T-helper 1 cell (primary cell): ENCODE results near the gene GPR180.

Source experiments
- DNase-seq, 5 donors: peaks; one replicate each; pipeline ENCODE4 v3.0.0-alpha.2; 2012 to 2020

GPR180 gene

DNA sequence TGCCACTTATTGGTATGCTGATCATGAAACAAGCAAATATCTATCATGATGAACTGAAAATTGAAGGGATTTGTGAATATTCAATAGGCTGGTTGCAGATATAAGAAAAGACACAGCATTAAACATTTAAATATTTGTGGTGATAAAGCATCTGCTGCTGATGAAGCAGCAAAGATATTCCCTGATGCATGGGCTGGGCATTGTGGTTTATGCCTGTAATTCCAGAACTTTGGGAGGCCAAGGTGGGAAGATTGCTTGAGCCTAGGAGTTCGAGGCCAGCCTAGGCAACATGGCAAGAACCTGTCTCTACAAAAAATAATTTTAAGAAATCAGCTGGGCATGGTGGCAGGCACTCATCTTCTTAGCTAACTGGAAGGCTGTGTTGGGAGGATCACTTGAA, 54.5 kb downstream of the GPR180 start:
- DNase-seq = no peak

DNA sequence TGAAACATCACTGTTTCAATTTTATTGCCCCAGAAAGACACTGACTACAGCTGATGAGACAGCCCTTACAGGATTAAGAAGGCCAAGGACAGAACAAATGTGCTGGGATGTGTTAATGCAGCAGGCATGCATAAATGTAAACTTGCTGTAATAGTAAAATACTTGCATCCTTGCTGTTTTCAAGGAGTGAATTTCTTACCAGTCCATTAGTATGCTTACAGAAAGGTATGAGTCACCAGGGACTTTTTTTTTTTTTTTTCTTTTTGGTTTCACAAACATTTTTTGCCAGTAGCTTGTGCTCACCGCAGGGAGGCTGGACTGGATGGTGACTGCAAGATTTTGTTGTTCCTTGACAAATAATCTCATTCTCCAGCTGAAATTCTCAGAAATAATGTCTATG, 55.1 kb downstream of the GPR180 start:
- DNase-seq = peak in 1 of 5 donors; percentile 59

DNA sequence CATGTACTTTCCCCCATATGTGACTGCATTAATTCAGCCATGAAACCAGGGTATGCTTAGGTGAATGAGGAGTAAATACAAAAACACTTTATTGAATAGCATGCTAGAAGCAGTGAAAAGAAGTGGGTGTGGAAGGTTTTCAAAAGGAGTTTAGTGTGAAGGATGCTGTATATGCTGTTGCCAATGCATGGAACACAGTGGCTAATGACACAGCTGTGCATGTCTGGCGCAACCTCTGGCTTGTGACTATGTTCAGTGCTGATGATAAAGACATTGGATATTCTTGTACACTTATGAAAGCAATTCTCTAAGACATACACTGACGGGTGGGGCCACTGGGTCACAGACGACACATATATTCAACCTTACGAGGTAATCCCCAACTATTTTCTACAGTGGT, 55.5 kb downstream of the GPR180 start:
- DNase-seq = no peak

DNA sequence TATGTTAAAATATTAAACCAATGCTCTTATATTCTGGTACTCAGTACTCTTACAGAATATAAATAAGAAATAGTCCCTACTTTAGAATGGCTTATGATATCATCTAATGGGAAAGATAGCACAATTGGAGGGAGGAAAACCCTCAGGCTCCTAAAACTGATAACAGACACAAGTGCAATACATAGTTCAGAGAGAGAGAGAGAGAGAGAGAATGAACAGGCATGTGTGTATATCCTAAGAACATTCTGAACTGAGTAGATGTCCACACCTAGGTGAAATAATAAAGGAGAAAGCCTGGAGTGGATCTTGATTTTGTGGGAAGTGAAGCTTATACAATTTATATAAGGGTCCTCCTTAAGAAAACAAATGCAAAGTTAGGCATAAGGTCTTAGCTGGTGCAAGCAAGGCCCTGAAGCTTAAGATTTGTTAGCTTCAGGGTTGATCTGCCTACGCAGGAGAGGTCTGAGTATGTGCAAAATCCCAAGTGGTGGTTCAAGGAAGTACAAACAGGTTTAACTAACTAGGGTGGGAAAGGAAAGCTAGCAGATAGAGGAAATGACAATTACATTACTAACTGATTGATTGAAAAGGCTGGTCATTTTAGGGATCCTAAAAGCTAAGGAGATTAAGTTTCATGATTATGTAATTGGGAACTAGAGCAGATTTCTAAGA, 57.4 kb downstream of the GPR180 start:
- DNase-seq = no peak

DNA sequence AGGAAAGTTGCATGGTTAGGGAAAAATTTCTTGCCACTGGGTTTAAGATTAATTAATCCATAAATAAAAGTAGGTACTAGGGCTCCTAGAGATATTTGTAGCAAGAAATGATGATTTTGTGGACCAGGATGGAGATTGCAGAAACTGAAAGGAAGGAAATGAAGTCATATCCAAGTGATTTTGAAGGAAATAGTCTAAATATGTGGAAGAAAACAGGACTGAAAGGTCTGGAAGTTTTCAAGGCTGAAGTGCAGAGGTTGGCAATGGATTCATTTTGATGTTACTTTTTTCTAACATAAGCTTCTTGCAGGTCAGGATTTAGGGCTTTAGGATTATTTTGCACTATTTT, 57.9 kb downstream of the GPR180 start:
- DNase-seq = no peak

DNA sequence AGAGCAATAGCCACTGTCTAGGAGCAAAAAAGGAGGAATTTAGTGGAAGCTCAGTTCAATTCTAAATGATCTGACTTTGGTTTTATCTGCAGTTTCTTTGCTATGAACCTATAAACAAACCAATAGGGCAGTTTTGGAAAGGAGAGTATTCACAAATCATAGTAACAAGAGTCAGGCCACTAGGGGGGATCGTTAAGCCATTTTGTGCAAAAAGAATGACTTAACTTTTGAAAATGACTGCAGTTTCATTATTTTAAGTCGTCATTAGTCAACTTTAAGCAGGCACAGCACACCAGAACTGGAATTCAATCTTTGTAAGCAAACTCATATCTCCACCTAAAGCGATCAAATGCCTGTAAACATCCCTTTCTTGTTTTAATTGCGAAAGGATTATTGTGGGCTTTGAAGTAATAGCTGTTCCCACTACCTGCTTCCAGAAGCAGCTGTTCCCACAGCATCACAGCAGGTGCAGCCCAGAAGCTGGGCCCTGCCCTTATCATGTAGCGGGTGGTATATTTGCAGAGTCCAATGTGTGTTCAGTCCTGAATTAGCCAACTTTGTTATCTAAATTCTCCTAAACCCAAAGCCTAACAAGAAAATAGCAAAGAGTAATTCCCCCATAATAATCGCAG, 59.2 kb downstream of the GPR180 start:
- peak in 1 of 5 donors; percentile 7 for DNase-seq

DNA sequence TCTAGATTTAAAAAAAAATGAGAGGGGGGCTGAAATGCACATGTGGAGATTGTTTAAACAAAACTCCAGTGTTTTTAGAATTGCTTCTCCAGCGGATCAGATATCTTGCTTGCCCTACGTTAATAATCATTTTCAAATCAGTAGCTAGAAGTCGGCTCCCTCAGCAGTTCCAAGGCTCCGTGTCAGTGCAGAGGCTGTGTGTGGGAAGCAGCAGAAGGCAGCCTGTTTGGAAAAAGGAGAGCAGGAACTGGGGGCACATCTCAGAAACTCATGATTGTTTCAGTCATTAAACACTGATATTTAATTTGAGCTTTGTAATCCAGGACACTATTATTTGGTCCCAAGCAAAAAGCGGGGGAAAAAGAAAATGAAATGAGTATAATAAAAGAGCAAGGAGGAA, 59.7 kb downstream of the GPR180 start:
- no peak for DNase-seq

DNA sequence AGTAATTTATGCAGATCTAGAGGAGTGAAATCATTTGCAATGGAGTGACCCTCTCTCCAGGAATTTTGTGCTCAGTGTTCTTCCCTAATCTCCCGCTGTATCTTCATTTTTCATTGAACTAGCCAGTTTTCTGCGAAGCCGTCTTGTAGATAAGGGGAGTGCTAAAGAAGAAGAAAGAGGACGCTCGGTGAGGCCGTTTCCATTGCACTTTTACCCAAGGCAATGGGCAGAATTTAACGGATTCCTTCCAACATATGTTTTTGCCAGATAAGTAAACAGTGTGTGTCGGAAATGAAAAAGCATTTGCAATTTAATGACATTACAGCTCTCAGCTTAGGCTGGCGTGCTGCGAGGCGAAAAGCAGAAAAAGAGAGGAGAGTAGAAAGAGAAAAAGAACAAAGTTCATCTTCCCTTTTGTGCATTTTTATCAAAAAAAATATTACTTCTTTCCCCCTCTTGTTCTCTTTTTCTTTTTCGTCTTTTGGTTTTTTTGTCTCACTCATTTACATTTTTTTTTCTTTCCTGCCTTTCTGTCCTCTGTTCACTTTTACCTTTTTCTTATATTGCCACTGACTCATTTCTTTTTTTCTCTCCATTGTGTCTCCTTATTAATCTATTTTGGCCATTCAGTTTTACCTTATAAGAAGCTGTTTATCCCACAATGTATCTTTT, 60.8 kb downstream of the GPR180 start:
- no peak for DNase-seq

DNA sequence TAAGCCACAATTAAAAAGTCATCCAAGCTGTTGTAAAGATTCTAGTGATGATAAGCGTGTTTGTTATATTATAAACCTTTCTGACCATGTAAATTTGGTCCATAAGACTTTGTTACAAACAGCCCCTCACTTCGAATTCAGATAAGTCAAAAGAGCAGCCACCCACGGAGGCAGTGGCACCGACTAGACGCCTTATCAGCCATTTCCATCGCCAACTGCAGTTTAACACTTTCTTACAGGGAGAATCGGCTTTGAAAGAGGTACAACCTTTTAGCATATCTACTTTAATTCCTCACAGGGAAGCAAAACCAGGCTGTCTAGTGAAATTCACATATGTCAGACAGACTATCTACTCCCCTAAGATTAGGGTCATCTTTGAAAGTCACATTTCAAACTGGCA, 63.2 kb downstream of the GPR180 start:
- DNase-seq = no peak

DNA sequence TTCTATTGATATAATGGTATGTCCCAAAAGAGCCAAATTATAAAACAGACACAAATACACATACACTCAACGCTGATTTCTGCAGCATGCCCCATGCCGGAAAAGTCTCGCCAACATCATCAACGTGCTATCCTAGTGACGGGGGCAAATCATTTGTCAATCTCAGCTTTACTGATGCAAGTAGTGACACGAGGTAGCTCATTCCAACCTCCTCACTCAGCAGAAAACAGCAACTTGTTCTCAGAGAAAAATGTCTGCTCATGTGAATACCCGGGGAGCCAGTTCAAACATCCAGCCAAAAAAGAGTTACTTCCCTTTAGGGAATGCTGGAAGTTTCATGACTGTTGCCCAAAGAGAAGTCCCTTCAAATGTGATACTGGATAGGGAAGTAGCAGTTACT, 64.4 kb downstream of the GPR180 start:
- no peak for DNase-seq

DNA sequence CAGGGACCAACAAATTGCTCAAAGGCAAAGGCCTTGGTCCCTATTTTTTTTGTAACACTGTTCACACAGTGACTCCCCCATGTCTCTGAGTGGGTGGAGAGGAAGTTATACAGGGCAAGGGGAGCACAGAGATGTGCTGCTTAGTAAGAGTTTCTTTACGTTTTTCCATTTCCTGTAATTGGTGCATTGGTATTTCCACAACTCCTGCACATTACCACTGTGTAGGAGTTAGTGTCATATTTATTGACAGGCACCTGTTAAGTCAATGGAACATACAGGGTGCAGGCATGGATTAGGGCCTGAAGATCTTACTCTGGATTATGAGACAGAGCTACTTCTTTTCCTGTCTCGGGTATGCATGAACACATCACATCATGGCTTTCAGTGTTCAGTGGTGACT, 65.5 kb downstream of the GPR180 start:
- DNase-seq = peak in 1 of 5 donors; percentile 9

DNA sequence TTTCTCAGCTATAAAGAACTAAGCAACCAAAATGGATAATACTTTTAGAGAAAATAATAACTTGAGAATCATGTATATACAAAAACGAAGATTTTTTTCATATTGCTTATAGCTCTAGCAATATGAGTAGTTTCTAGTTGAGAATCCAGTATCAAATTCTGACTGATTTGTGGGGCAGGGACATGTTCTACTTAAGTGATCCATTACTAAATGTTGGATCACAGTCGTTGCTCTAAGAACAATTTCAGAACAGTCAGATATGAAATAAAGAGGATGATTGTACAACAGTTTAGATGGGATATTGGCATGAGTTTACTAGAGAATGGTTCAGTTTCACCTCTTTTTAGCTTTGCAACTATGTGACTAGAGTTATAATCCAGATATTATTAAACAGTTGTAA, 70.7 kb downstream of the GPR180 start:
- no peak for DNase-seq

DNA sequence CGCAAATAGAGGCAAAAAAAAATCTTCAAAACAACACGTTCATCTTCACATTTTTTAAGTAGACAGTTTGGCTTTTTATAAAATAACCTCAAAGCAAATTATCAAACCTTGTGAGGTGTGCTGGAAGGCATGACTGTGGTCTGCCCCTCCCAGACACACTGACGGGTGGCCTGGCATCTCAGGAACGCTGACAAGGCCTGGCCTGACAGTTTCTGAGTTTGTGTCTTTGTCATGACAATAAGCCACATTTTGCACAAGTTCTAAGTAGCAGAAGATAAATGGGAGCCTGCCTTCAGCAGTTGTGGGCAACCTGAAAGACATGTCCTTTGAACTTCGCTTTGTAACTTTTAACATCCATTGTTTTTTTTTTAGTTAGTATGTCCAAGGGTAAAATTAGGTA, 72.2 kb downstream of the GPR180 start:
- no peak for DNase-seq

DNA sequence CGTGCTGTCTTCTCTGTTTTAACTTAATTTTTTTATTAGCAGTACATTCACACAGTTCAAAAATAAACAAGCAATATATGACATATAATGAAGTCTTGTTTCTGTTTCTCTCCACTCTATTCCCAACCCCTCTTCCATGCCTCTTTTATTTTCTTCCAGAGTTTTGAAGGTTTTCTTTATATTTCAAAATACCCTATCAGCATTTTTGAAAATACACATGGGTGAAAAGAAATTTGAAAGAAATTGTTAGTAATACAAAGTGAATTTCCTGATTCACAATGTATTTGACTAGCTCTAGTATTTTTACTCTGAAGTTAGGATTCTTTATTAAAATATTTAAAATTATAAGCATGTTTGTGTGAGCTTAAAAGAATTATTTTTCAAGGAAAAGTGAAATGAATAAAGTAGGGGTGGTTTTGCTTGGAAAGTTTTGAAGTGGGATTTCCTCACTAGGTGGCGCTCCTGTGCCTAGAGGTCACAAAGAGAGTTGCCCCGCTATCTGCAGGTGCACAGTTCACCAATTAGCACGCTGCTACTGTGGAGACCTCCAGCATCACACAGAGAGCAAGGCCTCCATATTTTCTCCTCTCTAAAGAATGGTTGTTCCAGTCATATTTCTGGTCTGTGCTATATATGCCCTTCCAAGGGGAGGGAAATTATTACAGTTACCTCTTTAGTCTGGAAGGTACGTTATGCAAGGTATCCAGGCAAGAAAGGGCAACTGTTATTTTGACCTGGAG, 73.1 kb downstream of the GPR180 start:
- DNase-seq = peak in 4 of 5 donors; percentile 7 to 33 (median 22)

DNA sequence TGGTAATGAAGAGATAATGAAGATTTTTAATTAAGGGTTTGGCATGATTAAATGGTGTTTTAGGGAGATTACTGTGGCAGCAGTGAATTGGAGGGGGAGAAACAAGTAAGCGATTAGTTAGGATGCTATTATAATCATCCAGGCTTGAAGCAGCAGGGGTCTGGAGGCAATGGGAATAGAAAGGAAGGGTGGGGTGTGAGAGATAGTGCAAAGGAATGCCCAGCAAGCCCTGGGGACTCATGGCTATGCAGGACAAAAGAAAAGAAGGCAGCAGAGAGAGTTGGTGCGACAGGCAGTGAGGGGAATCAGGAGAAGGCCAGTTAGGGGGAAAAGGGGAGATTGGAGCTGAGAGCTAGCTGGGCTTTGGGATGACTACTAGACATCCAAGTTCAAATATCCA, 76.1 kb downstream of the GPR180 start:
- DNase-seq = no peak

DNA sequence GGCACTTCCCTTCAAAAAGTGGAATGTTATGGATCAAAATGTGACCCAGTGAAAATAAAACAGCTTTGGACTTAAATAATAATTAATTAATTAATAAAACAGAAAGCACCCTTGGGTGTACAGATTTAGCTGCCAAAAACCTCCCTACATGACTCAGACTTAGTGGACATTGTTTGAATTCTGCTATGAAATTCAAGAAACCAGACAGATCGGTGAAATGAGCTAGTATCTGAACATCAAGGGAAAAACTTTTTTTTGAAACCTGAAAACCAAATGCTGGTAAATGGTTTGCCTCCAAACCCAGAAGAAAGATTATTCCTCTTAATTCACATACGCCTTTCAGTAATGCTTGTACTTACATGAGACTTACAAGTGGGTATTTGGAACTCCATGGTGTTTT, 77.2 kb downstream of the GPR180 start:
- DNase-seq = no peak

DNA sequence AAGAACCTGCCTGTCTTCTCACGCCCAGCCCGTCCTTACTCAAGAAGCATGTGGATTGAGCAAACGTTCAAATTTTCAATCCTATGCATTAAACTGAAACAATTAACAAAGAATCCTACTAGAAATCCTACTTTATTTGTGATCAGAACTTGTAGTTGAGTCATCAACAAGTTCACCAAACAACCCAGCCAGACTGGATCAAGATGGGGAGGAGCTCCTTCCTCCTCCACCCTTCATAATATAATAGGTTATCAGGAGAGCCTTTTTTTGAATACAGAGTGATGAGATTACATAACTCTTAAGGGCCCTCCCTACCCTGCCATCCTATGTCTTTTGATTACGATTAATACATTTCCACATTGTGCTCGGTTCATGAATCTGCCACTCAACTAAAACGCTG, 78.0 kb downstream of the GPR180 start:
- no peak for DNase-seq

DNA sequence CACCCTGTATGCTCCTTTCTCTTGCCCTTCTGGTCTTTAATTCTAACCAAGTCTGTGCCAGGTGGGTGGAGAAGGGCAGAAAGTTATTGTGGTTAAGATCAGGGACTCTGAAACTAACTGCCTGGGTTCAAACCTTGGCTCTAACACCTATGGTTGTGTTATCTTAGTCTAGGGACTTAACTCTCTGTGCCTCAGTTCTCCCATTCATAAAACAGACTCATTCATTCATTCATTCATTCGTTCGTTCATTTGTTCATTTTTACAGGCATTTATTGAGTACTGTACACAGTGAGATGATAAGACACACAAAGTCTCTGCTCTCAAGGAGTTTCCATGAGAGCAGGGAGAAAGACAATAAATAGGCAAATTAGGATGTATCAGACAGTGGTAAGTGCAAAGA, 80.6 kb downstream of the GPR180 start:
- no peak for DNase-seq

DNA sequence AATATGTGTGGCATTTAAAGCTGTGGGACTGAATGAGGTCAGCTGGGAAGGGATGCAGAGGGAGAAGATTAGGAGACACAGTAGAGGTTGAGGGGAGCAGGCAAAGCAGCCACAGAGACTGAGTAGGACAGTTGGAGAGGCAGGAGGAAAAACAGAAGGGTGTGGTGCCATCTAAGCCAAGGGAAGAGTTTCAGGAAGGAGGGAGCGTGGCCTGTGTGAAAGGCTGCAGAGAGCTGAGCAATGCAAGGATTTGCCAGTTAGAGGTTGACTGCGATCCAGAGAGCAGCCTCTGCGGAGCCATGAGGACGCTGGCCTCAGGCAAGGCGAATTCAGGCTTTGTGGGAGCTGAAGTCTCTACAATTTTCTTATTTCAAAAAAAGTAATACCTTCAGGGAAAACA, 81.8 kb downstream of the GPR180 start:
- DNase-seq = no peak
